KG1 (cell line): Measurements from ENCODE around the gene STK17A.
A peak's percentile ranks its signal among the peaks of the same experiment; 100 is the strongest.
"Not testable (repeated sequence)": the region's sequence is repeated elsewhere in the genome, so short reads cannot be mapped to it uniquely, and the experiment has no call there.

Source experiments
- DNase-seq: peaks from one replicate; lab custom pipeline; 2025; lab: John Stamatoyannopoulos, UW

STK17A gene

DNA sequence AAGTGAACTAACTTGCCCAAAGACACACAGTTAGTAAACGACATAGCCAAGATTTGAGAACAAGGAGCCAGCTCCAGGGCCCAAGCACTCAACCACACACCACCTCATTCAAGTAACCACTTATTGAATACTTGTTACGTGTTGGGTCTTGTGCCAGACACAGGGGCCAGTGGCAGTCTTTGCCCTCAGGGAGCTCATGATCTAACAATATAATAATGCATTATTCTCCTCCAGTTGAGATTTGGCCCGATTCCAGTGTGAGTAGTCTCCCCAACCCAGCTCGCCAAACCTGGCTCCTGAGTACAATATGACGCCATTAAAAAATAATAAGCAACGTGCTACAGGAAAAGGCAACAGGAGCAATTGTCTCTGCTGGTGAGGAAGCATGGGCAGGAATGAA is 14.4 kb upstream of the STK17A start:
- no peak for DNase-seq

GRCh38 chr7:43569424-43569823 is 13.5 kb upstream of the STK17A start:
- DNase-seq: no peak

- no peak for DNase-seq
These were observed 12.1 kb upstream of the STK17A start for GRCh38 chr7:43570688-43571365.

- peak; percentile 36 for DNase-seq
These were observed 10.3 kb upstream of the STK17A start for GRCh38 chr7:43572516-43573049.

DNA sequence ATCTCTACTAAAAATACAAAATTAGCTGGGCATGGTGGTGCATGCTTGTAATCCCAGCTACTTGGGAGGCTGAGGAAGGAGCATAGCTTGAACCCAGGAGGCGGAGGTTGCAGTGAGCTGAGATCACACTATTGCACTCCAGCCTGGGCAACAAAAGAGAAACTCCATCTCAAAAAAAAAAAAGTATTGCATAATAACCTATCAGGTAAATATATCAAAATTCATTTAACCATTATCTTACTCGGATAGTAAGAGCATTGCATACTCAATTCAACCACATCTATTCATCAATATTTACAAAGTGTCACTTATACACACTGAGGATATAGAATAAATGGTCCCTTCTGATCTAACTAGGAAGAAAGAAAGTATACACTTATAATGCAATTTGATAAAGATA is 9.1 kb upstream of the STK17A start:
- not testable (repeated sequence) for DNase-seq

GRCh38 chr7:43575506-43575905 is 7.4 kb upstream of the STK17A start:
- no peak for DNase-seq

DNA sequence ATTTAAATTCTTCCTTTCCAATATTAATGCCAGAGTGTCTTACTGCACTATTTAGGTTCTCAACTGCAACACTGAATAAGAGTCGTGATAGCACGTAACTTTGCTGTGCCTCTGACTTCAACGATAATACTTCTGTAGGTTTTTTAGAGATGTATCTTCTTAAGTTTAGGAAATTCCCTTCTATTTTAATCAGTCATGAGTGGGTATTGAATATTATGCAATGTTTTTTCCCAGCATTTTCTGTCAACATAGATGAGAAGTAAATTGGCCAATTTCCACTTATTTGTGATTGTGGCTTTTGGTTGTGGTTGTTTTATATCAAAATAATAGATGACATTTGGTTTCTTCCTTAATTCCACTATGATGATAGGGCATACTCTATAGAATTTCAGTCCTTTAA is 6.7 kb upstream of the STK17A start:
- DNase-seq: no peak

GRCh38 chr7:43577485-43577951 is 5.4 kb upstream of the STK17A start:
- DNase-seq: no peak

DNA sequence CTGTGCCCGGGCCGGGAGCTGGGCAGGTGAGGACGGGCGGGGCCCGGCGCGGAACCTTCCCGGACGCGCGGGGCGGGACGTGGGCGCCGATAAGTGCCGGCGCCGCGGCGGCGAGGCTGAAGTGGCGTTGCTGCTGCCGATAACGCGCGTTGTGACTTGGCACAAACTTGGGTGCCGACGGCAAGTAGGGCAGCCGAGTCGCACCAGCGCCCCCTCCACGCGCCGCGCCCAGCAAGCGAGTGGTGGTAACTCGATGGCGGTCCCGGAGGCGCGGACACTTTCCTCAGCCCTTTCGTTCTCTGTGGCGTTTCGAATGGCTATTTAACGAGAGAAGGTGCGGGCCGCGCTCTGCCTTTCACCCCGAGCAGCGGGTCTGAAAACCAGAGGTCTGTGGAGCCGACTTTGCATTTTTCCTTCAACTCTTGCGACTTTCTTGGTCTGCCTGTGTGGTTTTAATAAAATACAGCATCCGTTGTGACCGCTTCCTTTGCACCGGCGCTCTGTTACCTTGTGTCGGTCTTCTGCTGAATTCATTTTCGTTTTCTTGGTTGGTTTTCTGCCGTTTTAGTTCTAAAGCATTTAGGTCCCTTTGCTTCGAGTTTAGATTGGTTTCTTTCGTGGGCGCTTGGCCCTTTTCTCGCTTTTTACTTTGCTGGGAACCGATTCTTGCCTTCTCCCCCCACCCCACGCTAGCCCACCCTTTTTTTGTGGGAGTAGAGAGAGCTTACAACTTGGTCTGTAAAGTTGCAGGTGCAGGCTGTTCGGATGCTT is 701 bp downstream of the STK17A start:
- DNase-seq: peak; percentile 63

DNA sequence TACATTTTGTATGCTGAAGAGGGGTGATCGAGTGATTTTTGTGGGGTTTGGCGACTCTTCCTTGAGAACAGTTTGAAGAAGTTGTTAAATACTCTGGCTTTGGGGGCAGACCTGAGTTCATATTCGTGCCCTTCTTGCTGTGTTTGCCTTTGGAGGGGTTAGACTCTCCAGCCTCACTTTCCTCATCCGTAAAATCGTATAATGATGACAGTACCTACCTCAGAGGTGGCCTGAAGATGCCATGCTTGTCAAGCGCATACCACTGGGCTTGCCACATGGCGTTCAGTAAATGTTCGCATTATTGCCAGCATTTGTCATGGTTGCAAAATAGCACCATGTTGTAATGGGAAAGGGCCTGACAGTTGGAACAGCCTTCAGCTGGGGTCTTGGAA is 1.3 kb downstream of the STK17A start:
- no peak for DNase-seq

DNA sequence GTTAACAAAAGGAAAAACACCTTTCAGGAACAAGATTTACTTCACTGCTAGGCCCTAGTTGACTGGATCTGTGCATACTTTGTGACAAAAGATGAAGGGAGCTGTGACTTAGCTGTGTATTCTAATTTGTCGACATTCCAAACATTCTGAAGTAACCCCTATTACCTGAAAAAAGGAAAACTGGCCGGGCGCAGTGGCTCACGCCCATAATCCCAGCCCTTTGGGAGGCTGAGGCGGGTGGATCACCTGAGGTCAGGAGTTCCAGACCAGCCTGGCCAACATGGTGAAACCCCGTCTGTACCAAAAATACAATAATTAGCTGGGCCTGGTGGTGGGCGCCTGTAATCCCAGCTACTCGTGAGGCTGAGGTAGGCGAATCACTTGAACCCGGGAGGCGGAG is 1.8 kb downstream of the STK17A start:
- DNase-seq: not testable (repeated sequence)

GRCh38 chr7:43585562-43585961 is 2.7 kb downstream of the STK17A start:
- no peak for DNase-seq

DNA sequence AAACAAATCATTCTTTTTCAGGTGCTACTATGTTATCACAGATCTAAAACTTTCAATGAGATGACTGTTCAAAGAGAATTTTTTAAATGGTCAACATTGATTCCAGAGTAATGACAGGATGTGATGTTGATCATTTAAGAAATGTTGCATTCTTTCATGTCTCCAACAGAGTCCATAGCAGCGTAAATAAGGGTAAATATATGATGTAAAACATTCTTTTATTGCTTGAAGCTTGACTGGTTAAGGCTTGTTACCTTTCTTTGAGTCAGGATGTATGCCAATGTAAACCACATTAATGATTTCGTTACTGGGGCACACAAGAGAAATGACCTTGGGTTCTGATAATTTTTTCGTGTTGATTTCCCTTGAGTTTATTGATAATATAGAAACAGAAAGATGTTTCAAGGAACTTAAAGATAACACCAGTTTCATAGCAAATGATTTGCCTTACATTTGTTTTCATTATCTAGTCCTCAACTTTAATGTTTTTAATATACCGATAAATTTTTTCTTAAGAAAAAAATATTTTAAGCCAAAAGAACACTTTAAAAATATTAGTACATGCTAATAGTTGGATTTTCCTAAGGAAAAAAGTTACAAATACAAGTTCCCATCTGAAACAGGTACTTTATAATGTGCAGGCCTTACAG is 3.5 kb downstream of the STK17A start:
- DNase-seq: no peak

- no peak for DNase-seq
These were observed 5.7 kb downstream of the STK17A start for GRCh38 chr7:43588477-43589132.

GRCh38 chr7:43589133-43589478 is 6.2 kb downstream of the STK17A start:
- no peak for DNase-seq

- no peak for DNase-seq
These were observed 6.8 kb downstream of the STK17A start for GRCh38 chr7:43589728-43590127.

GRCh38 chr7:43590862-43591557 is 8.1 kb downstream of the STK17A start:
- DNase-seq: no peak

DNA sequence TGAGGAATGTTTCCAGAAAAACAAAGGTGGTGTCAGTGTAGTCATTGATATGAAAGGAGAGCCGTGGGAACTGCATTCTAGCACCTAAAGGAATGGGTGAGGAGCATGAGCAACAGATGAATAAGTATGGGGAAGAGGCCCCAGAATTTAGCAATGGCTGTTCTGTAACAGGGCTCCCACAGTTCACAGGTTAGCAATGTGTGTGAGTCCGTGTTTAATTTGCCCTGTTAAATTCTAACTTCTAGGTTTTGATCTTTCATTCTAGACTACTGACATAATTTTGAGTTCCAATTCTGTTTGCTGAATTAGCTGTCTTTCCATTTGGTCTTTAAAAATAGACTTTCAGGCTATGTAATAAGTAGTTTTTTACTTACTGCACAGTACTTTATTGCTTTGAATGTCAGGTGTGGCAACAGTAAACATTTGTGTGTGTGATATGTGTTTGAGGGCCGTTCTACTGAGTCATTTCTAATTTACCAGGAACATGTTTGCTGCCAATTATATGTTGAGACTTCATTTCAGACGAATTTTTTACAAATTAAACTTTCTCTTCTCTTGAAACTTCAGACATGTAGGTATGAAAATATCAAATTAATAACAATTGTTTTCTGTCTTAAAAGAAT is 8.8 kb downstream of the STK17A start:
- no peak for DNase-seq

GRCh38 chr7:43592326-43592725 is 9.4 kb downstream of the STK17A start:
- DNase-seq: no peak

DNA sequence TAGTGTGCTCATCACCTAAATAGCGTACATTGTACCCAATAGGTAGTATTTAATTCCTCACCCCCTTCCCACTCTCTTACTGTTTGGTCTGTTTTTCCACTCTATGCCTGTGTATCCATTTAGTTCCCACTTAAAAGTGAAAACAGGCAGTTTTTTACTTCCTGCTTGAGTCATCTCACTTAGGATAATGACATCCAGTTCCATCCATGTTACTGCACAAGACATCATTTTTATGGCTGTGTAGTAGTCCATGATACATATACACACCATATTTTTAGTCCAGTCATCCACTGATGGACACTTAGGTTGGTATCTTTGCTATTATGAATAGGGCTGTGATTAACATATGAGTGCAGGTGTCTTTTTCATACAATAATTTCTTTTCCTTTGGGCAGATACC is 10.1 kb downstream of the STK17A start:
- no peak for DNase-seq

- no peak for DNase-seq
These were observed 11.1 kb downstream of the STK17A start for GRCh38 chr7:43594020-43594419.
